22Rv1 (cell line): ENCODE measurements around the gene SH2D3A.

Source experiments
- ZFX ChIP-seq: fragments of 450-650 bp; IDR thresholded peaks from 2 replicates; pipeline ENCODE4 v1.6.1; 2017; ENCODE audit warnings: antibody characterized with exemption, borderline replicate concordance
- TF ChIP-seq, protein P1 (sequence below): fragments of 450-650 bp; IDR thresholded peaks from 2 replicates; pipeline ENCODE4 v1.5.1; 2017; ENCODE audit warnings: mild to moderate bottlenecking

DNA sequence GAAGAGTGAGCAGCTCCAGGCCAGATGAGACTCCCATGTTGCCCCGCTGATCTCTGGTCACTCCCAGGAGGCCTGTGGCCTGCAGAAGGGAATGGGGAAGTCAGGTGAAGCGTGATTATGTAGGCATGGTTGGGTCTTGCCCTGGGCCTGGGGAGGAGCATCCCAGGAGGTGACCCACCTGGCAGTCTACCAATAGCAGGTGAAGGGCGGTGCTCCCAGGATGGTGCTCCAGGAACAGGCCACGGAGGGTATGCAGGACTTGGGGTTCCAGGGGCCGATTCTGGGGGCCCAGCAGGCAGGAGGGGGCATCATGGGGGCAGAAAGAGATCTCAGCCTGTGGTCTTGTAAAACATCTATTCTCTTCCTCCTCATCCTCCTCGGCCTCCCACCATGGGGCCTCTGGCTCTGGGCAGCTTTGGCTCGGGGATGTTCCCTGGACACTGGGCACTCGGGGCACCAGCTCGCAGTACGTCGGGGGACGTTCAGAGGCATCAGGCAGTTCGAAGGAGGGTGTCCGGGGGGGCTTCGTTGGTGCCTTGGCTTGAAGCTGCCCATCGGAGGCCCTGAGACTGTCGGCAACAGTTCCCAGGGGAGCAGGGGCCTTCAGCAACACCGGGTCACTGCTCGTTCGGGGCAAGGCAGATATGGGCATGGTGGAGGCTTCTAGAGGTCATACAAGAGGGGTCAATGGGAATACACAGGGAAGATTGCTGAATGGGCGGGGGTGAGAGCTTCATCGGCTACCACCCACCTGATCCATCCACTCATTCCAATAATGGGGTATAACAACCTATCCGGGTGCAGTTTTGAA lies 12.4 kb downstream of the SH2D3A start:
- TF ChIP-seq, protein P1, sequence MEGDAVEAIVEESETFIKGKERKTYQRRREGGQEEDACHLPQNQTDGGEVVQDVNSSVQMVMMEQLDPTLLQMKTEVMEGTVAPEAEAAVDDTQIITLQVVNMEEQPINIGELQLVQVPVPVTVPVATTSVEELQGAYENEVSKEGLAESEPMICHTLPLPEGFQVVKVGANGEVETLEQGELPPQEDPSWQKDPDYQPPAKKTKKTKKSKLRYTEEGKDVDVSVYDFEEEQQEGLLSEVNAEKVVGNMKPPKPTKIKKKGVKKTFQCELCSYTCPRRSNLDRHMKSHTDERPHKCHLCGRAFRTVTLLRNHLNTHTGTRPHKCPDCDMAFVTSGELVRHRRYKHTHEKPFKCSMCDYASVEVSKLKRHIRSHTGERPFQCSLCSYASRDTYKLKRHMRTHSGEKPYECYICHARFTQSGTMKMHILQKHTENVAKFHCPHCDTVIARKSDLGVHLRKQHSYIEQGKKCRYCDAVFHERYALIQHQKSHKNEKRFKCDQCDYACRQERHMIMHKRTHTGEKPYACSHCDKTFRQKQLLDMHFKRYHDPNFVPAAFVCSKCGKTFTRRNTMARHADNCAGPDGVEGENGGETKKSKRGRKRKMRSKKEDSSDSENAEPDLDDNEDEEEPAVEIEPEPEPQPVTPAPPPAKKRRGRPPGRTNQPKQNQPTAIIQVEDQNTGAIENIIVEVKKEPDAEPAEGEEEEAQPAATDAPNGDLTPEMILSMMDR, result no peak
- TF ChIP-seq ZFX, result no peak
